ENCODE measurements around the gene SH3PXD2A. TPM values are rescaled to one million over a fixed set of nuclear protein-coding genes. Genes with fewer than 3 reads are reported as not detected.

The SH3PXD2A gene
- total RNA-seq, 1 experiment from 2014 or later, result 4.5 TPM

- H2BK5ac ChIP-seq (ENCODE audit: insufficient read length, low read length), result no peak overlapping the region
- no peaks in the 10 kb centered on the region for H3K9me3 ChIP-seq (ENCODE audit: control insufficient read depth, low read depth, low read length)
- H3K27me3 Mint-ChIP-seq (ENCODE audit: low read depth), result peaks cover 52% of the 10 kb centered on the region
- WGBS (ENCODE audit: extremely low coverage, insufficient read length, low lambda C conversion rate), result no CpG with 5 or more reads among the region's 11 CpGs
- H3K79me1 ChIP-seq (ENCODE audit: insufficient read depth, low read depth, low read length, poor library complexity, severe bottlenecking), result no peaks in the 10 kb centered on the region
- no peak overlapping the region for H4K5ac ChIP-seq (ENCODE audit: insufficient read length, low read depth, low read length)
- H2AK5ac ChIP-seq (ENCODE audit: insufficient read length, low read length), result no peak overlapping the region
- no peak overlapping the region for H2AFZ ChIP-seq (ENCODE audit: low read length)
- no peaks in the 10 kb centered on the region for H3K23me2 ChIP-seq (ENCODE audit: insufficient read length, low read depth, low read length, poor library complexity, severe bottlenecking)
- no peaks in the 10 kb centered on the region for H3K79me2 ChIP-seq (ENCODE audit: insufficient read depth, low read length)
- H3K4me1 Mint-ChIP-seq, result peaks cover 2 to 15% of the 10 kb centered on the region in 2 experiments; a peak in 3 of 4 replicates
- H2BK20ac ChIP-seq (ENCODE audit: low read depth, low read length, poor library complexity, severe bottlenecking), result no peak overlapping the region
- no peaks in the 10 kb centered on the region for H3K4me1 ChIP-seq (ENCODE audit: insufficient read depth, low read length)
- no peak overlapping the region for H3K14ac ChIP-seq (ENCODE audit: insufficient read depth, low read length)
- no peak overlapping the region for H3K18ac ChIP-seq (ENCODE audit: insufficient read length, low read depth, low read length)
- H3K56ac ChIP-seq (ENCODE audit: insufficient read length, low read depth, low read length), result no peak overlapping the region
- H2BK15ac ChIP-seq (ENCODE audit: low read depth, low read length), result no peak overlapping the region
- H3K4me2 ChIP-seq (ENCODE audit: insufficient read depth, insufficient read length, low read length), result peak overlapping the region; percentile 70
- no peaks in the 10 kb centered on the region; a peak in 2 of 5 replicates for H3K9me3 Mint-ChIP-seq
- no peaks in the 10 kb centered on the region for H4K20me1 ChIP-seq (ENCODE audit: control insufficient read depth, insufficient read depth, insufficient read length)
- H2BK12ac ChIP-seq (ENCODE audit: insufficient read length, low read depth, low read length), result no peak overlapping the region
- no peak overlapping the region for H3K9ac ChIP-seq (ENCODE audit: extremely low read depth, insufficient read length, low read length)
- no peak overlapping the region for H3K4ac ChIP-seq (ENCODE audit: low read depth, low read length)
- H3T11ph ChIP-seq (ENCODE audit: low read length), result no peak overlapping the region
- no peak overlapping the region for H4K8ac ChIP-seq (replicated peaks; ENCODE audit: insufficient read length, low read depth, low read length)
- DNase-seq, result no peak
- peaks cover 2% of the 10 kb centered on the region; the same call in 1 of the 2 replicates for H3K27me3 ChIP-seq (ENCODE audit: insufficient read depth, low read length)
- no peak overlapping the region for H4K91ac ChIP-seq (ENCODE audit: insufficient read length, low read depth, low read length)
- no peak overlapping the region for H2BK120ac ChIP-seq (ENCODE audit: low read depth, low read length, poor library complexity, severe bottlenecking)
- no peak overlapping the region for H3K23ac ChIP-seq (ENCODE audit: insufficient read length, low read depth, low read length)
- H3K4me3 Mint-ChIP-seq, result peak overlapping the region; percentile 65 to 81
- no peaks in the 10 kb centered on the region; a peak in 1 of 7 replicates for H3K36me3 Mint-ChIP-seq (ENCODE audit: insufficient read depth in 1 of 3, low read depth in 3 of 3)
- no peak overlapping the region for H3K27ac ChIP-seq (ENCODE audit: insufficient read length, low read depth, low read length)
- TF ChIP-seq CTCF (conservative IDR thresholded peaks at IDR 0.05), result no peak
- H3K27ac Mint-ChIP-seq, result no peak overlapping the region
Measured at GRCh38 chr10:103555712-103556111, 299.7 kb downstream of the SH3PXD2A start.

All from H9 (cell line).